HG02973 (cell line): ENCODE data around the gene MORN3.
"Not testable (repeated sequence)": the region's sequence is repeated elsewhere in the genome, so short reads cannot be mapped to it uniquely, and the experiment has no call there.

ENCODE experiments used
- ATAC-seq: cut with Tn5 transposase; IDR thresholded peaks from one replicate; pipeline ENCODE4 v1.9.1; 2021; ENCODE audit warnings: moderate library complexity; ENCODE audit not compliant: unreplicated experiment

The MORN3 gene

DNA sequence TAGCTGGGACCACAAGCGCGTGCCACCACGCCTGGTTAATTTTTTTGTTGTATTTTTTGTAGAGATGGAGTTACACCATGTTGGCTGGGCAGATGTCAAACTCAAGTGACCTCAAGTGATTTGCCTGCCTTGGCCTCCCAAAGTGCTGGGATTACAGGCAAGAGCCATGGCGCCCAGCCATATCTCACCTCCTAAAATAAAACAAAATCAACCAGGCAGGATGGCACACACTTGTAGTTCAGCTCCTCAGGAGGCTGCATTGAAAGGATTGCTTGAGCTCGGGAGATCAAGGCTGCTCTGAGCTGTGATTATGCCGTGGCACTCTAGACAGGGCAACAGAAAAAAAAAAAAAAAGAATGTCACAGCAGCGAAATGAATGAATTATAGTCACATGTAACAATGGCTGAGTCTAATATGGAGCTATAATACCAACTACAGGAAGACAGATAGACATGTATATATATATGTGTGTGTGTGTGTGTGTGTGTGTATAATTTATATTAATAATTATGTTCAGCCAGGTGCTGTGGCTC is 23.8 kb upstream of the MORN3 start:
- no peak for ATAC-seq

GRCh38 chr12:121692744-121693143 is 23.3 kb upstream of the MORN3 start:
- not testable (repeated sequence) for ATAC-seq

DNA sequence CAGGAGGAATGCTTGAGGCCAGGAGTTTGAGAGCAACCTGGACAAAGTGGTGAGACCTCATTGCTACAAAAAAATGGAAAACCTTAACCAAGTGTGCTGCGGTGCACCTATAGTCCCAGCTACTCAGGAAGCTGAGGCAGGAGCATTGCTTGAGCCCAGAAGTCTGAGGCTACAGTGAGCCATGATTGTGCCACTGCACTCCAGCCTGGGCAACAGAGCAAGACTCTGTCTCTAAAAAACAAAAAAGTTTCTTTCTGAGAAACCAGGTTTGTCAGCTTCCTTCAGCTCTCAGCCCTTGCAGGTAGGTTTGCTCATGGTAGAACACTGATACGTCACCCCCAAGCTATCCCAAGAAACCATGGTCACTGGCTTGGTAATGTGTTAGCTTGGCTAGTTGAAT is 20.0 kb upstream of the MORN3 start:
- no peak for ATAC-seq

GRCh38 chr12:121688966-121689365 is 19.5 kb upstream of the MORN3 start:
- no peak for ATAC-seq

DNA sequence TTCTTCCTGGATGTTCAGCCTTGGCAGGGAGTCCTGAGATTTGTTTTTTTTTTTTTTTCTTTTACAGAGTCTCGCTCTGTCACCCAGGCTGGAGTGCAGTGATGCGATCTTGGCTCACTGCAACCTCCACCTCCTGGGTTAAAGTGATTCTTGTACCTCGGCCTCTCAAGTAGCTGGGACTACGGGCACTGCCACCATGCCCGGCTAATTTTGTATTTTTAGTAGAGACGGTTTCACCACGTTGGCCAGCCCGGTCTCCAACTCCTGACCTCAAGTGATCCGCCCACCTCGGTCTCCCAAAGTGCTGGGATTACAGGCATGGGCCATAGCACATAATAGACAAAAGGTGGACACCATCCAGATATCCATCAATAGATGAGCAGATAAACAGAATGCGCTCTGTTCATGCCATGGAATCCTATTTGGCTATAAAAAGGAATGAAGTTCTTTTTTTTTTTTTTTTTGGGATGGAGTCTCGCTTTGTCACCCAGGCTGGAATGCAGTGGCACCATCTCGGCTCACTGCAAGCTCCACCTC is 10.3 kb upstream of the MORN3 start:
- not testable (repeated sequence) for ATAC-seq

DNA sequence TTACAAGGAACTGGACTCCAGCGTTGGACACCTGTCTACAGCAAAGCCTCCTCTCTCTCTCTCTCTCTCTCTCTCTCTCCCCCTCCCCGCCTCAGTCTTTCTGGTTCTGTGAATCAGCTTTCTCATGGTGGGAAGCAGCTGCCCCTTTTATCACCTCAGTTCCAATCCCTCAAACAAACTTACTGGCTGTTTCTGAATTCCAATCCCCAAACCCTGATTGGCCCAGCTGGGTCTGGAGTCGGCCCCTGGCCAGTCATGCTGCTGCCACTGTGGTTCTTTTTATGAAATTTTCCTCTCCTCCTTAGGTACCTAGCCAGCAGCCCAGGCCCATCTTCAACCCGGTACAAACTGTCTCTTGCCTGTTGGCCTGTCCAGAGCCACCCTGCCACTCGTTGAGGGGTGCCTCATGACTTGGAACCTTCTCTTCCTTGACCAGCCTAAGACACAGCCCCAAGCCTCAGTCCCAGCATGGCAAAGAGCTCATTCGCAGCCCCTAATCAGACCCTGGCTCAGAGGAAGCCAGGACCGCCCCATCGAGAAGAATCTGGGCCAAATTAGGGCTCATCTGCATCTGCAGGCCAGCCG is 9.4 kb upstream of the MORN3 start:
- ATAC-seq = no peak

- ATAC-seq = no peak
Observed at GRCh38 chr12:121678305-121678704, 8.9 kb upstream of the MORN3 start.

DNA sequence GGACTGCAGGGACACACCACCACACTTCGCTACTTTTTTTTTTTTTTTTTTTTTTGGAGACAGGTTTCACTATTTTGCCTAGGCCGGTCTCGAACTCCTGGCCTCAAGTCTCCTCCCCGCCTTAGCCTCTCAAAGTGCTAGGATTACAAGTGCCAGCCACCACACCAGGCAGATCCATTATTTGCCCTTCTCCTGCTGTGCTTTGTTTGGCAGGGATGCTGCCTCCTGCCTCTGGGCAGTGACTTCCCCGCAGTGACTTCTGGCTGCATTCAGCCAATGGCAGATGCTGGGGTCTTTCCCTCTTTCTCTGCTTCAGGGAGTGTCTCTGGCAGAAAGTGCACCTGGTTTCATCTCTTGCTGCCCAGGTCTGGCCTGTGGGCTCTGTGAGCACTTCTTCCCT is 6.7 kb upstream of the MORN3 start:
- no peak for ATAC-seq

DNA sequence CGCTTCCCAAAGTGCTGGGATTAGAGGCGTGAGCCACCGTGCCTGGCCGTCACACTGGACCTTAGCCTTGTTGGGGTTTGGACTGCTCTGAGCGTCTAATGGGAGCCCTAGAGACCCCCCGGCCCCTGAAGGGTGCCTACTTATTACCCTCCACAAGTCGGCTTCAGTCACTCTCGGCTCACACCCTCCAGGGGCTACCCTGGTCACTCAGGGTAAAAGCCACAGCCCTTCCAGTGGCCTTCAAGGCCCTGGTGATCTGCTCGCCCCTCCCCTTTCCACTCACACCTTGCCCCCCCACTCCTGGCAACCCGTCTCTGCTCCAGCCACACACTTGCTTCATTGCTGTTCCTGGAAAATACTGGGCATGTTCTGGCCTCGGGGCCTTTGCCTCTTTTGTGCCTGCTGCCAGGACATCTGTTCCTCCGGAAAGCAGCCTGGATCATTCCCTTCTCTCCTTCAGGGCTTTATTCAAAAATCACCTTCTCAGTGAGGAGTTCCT is 3.6 kb upstream of the MORN3 start:
- ATAC-seq = no peak

DNA sequence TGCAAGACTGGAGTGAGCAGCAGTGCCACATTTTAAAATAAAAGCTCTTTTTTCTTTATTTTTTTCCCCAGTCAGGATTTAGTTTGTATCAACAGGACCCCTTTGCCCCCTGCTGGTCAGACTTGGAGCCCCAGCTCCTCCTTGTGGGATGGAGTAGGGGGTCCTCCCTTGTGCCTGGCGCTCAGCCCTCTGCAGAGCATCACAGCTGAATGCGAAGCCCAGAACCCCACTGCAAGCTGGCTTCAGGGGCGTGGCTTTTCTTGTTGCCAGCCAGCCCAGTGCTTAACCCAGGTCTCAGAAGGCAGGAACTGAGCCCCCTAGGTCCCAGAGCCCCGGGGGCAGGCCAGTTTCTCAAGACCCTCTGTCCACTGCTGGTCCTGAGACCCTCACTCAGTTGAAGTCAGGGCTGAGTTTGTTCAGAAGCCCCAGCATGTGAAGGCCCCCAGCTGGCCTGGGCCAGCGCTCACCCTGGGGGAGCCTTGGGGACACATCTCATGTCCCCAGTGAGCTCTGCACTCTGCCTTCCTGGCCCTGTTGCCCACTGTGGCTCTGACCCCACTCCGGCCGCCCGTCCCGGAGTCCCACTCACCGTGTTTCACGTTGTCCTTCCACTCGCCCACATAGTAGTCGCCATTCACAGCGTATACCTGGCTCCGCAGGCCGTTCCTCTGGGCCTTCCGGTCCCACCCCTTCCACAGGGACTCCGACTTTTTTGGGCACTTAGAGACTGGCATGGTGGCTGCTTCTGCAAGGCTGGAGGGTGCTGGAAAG is 519 bp downstream of the MORN3 start:
- no peak for ATAC-seq

DNA sequence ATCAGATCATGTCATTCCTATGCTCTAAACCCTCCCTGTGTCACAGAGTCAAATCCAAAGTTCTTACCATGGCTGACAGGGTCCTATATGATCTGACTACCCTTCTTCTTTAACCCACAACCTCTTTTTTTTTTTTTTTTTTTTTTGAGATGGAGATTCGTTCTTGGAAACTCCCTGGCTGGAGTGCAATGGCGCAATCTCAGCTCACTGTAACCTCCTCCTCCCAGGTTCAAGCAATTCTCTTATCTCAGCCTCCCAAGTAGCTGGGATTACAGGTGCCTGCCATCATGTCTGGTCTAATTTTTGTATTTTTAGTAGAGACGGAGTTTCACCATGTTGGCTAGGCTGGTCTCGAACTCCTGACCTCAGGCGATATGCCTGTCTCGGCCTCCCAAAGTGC is 2.6 kb downstream of the MORN3 start:
- ATAC-seq = not testable (repeated sequence)

GRCh38 chr12:121663610-121663929 is 5.9 kb downstream of the MORN3 start:
- ATAC-seq = no peak

DNA sequence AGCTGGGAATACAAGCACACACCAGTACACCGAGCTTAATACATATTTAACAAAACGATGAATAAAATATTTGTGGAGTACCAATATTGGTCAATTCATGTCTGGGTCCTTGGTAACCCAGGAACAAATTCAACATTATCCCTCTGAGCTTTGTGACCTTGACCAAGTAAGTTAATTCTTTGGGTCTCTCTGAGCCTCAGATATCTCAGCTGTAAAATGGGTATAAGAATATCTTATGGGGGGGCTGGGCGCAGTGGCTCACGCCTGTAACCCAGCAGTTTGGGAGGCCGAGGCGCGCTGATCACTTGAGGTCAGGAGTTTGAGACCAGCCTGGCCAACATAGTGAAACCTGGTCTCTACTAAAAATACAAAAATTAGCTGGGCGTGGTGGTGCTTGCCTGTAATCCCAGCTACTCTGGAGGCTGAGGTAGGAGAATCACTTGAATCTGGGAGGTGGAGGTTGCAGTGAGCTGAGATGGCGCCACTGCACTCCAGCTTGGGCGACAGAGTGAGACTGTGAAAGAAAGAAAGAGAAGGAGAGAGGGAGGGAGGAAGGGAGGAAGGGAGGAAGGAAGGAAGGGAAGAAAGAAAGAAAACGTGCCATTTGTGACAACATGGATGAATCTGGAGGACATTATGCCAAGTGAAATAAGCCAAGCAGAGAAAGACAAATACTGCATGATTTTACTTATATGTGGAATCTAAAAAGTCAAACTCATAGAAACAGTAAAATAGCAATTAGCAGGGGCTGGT is 7.9 kb downstream of the MORN3 start:
- not testable (repeated sequence) for ATAC-seq

- no peak for ATAC-seq
Observed at GRCh38 chr12:121657305-121658008, 12.0 kb downstream of the MORN3 start.

- no peak for ATAC-seq
Observed at GRCh38 chr12:121656122-121656521, 13.3 kb downstream of the MORN3 start.

GRCh38 chr12:121653999-121654398 is 15.5 kb downstream of the MORN3 start:
- no peak for ATAC-seq

DNA sequence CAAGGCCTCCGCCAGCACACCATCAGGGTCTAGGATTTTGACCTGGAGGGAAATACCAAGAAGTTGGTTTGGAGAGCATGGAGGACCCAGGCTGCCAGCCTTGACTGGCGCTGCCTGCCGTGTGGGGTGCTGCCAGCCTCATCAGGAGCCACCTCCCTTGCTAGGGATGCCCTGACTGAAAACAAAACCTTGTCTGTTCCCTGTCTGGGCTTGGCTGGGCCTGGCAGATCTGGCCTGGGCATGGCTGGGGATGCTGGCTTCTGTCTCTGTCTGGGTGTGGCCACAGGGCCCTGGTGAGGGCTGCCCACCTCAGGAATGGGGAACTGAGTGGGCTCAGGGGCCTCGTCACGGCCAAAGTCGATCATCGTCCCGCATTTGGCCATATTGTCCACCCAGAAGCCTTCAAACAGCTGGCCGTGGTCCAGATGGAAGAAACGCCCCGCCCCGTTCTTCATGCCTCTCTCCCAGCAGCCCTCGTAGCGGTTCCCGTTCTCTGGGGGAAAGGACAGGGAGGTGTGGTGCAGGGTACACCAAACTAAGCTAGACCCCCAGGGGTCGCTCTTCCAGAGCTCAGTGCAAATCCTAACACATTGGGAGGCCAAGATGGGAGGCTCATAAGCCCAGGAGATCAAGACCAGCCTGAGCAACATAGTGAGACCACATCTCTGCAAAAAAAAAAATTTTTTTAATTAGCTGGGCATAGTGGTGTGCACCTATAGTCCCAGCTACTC is 16.5 kb downstream of the MORN3 start:
- no peak for ATAC-seq

DNA sequence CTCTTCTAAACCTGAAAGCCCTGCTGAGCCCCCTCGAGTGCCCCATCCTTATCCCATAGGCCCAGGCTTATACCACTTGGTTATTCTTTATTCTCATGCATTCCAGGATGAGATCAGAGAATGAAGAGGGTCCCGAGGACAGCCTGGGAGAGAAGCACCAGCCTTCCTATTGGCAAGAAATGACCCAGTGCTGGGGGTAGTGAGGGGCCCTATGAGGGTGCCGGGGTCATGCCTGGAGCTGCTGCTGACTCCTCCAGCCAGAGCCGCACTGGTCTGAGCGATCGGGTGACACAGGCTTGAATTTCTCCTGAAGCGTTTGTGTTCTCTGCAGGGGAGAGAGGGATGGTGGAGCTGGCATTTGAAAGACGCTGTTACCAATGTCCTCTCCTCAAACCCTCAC is 18.1 kb downstream of the MORN3 start:
- ATAC-seq = no peak

- no peak for ATAC-seq
Observed at GRCh38 chr12:121649819-121650353, 19.6 kb downstream of the MORN3 start.

DNA sequence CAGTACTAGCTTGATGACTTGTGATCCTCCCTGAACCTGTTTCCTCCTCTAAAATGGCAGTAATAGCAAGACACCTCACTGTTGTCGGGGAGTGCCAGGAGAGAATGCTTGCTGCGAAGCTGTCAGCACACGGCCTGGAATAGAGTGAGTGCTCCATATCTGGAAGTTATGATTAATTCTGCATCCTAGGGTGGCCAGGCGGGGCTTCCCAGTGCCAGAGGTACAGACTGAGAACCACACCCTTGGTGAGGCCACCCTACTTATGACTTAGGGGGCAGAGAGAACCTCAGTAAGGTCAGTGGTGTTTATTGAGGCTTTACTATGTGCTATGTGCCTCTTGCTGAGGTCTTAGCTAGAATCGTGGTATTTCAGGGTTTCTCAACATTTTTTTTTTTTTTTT is 20.1 kb downstream of the MORN3 start:
- no peak for ATAC-seq
